Measurements from ENCODE around the gene CUTC.

DNA sequence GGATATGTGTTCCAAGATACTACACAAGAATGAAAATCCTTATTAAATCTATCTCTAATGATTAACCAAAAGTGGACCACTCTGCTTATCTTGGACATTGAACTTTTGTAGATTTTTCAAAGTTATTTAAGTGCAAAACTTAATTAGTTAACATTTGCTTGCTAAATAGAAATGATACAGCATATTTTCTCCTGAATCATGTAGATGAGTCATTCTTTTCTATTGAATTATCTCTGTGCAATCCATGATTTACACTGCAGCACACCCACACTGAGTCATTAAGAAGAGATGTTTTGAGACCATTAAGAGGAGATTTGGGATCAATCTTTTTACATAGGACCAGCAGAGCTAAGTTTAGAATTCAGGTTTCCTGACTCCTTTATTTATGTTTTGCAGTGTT, 43.8 kb downstream of the CUTC start:
- TF ChIP-seq, protein P1, sequence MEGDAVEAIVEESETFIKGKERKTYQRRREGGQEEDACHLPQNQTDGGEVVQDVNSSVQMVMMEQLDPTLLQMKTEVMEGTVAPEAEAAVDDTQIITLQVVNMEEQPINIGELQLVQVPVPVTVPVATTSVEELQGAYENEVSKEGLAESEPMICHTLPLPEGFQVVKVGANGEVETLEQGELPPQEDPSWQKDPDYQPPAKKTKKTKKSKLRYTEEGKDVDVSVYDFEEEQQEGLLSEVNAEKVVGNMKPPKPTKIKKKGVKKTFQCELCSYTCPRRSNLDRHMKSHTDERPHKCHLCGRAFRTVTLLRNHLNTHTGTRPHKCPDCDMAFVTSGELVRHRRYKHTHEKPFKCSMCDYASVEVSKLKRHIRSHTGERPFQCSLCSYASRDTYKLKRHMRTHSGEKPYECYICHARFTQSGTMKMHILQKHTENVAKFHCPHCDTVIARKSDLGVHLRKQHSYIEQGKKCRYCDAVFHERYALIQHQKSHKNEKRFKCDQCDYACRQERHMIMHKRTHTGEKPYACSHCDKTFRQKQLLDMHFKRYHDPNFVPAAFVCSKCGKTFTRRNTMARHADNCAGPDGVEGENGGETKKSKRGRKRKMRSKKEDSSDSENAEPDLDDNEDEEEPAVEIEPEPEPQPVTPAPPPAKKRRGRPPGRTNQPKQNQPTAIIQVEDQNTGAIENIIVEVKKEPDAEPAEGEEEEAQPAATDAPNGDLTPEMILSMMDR (conservative IDR thresholded peaks at IDR 0.05) = no peak
- no peak for TF ChIP-seq ZFX (IDR thresholded peaks at IDR 0.05)
